Breast epithelium (tissue), 3 donors: ENCODE measurements around the gene ARHGDIB.
A peak's percentile ranks its signal among the peaks of the same experiment; 100 is the strongest.

Source experiments
- CTCF ChIP-seq, 3 donors: fragments of 450-650 bp; IDR thresholded peaks; one replicate each; pipeline ENCODE4 v1.5.1; 2016 to 2017; ENCODE audit warnings: antibody characterized with exemption in 3 of 3, mild to moderate bottlenecking in 3 of 3, moderate library complexity in 3 of 3
- POLR2A ChIP-seq: fragments of 450-650 bp; IDR thresholded peaks from one replicate; pipeline ENCODE4 v1.6.1; 2016; ENCODE audit warnings: antibody characterized with exemption, mild to moderate bottlenecking, moderate library complexity

- TF ChIP-seq POLR2A (no peak), CTCF (IDR thresholded peaks at IDR 0.05) (peak; percentile 30 to 76 (median 71))
Measured at GRCh38 chr12:14995583-14996425, 34.4 kb upstream of the ARHGDIB start.
